HepG2 (cell line): Measurements from ENCODE around the gene DCTN4. TPM values are rescaled to one million over a fixed set of nuclear protein-coding genes. Genes with fewer than 3 reads are reported as not detected.

ENCODE experiments used
- ATAC-seq: fragments of 200-7000 bp; cut with Tn5 transposase; 3 replicates; pipeline ENCODE4 v1.9.1; 2020; ENCODE audit warnings: mild to moderate bottlenecking, moderate library complexity
- BruUV-seq: library from RNA; stranded (reverse); fragments of 400-500 nt; replicated peaks from 2 replicates; lab custom pipeline; 2021; lab: Mats Ljungman, UMichigan
- CTCF ChIA-PET: fragments of 300-600 bp; formaldehyde crosslinking; extraction: SDS; loops from one replicate; lab custom pipeline; 2021; ENCODE audit warnings: low total read pairs, inconsistent platforms, low intra/inter-chr PET ratio; lab: Yijun Ruan, JAX
- POLR2A ChIA-PET: fragments of 350-600 bp; sonication (Branson Sonifier 250); formaldehyde crosslinking; loops from one replicate; lab custom pipeline; 2020; ENCODE audit warnings: antibody characterized with exemption, inconsistent platforms; lab: Yijun Ruan, JAX
- DNase-seq: peaks from one replicate; pipeline ENCODE4 v3.0.0-alpha.2; 2015; ENCODE audit warnings: low spot score
- FAIRE-seq: peaks from 3 replicates; lab custom pipeline; 2011; peaks lifted over from hg19 to GRCh38; lab: Jason Lieb, UNC
- H2AFZ ChIP-seq: one replicate; pipeline ENCODE4 v1.6.1; 2011; ENCODE audit warnings: low read length, inconsistent platforms
- H3K27ac ChIP-seq: fragments of 300-600 bp; 3 replicates; pipeline ENCODE4 v1.8.0; 2011; ENCODE audit warnings: mixed run types, mild to moderate bottlenecking, mixed read lengths, low read length, inconsistent platforms; ENCODE audit not compliant: insufficient read depth; ENCODE audit errors: extremely low read length
- H3K27me3 ChIP-seq, 2 experiments: fragments of 200-600 bp in 1 of 2; 2 replicates in 1 of 2; 3 replicates in 1 of 2; pipeline versions ENCODE4 v1.6.0 to v1.8.0; 2011; ENCODE audit warnings: low read length in 2 of 2, mild to moderate bottlenecking in 2 of 2, moderate library complexity in 2 of 2, inconsistent platforms in 1 of 2; ENCODE audit not compliant: insufficient read depth in 2 of 2, control insufficient read depth in 1 of 2
- H3K36me3 ChIP-seq, 2 experiments: fragments of 200-600 bp in 1 of 2; replicated peaks in 1 of 2; 2 replicates in 1 of 2; 3 replicates in 1 of 2; pipeline versions ENCODE4 v1.5.1 to v1.8.0; 2011; ENCODE audit warnings: low read length in 2 of 2, inconsistent platforms in 1 of 2; ENCODE audit not compliant: insufficient read depth in 2 of 2, control insufficient read depth in 1 of 2
- H3K4me1 ChIP-seq: 2 replicates; pipeline ENCODE4 v1.5.1; 2012; ENCODE audit warnings: low read length, inconsistent platforms; ENCODE audit not compliant: insufficient read depth
- H3K4me2 ChIP-seq: 2 replicates; pipeline ENCODE4 v1.6.0; 2011; ENCODE audit warnings: low read depth, low read length, inconsistent platforms
- H3K4me3 ChIP-seq, 3 experiments: fragments of 200-600 bp in 1 of 3; sonication (generic), shearing (Covaris generic) in 1 of 3; replicated peaks in 1 of 3; 2 replicates each; pipeline ENCODE4 v1.5.1; 2011 to 2016; ENCODE audit warnings: low read length in 3 of 3, inconsistent platforms in 2 of 3, low read depth in 2 of 3, mild to moderate bottlenecking in 2 of 3, control low read depth in 1 of 3, mixed read lengths in 1 of 3; ENCODE audit not compliant: insufficient read depth in 1 of 3
- H3K79me2 ChIP-seq: one replicate; pipeline ENCODE4 v1.6.1; 2011; ENCODE audit warnings: low read length, inconsistent platforms; ENCODE audit not compliant: insufficient read depth
- H3K9ac ChIP-seq: 2 replicates; pipeline ENCODE4 v1.6.0; 2011; ENCODE audit warnings: mild to moderate bottlenecking, low read depth, low read length, inconsistent platforms; ENCODE audit not compliant: insufficient read depth
- H3K9me3 ChIP-seq: 2 replicates; pipeline ENCODE4 v1.5.1; 2012; ENCODE audit warnings: mild to moderate bottlenecking, low read length
- H4K20me1 ChIP-seq: 2 replicates; pipeline ENCODE4 v1.6.0; 2011; ENCODE audit warnings: inconsistent platforms, mild to moderate bottlenecking, low read length, moderate library complexity; ENCODE audit not compliant: insufficient read depth
- CREB1 ChIP-seq, 2 experiments: fragments of 450-650 bp in 1 of 2; IDR thresholded peaks; 2 replicates each; pipeline ENCODE4 v1.6.1; 2016 to 2017; ENCODE audit warnings: control low read depth in 1 of 2, mild to moderate bottlenecking in 1 of 2, missing compliant biosample characterization in 1 of 2, missing genetic modification characterization in 1 of 2
- ETV5 ChIP-seq: IDR thresholded peaks from 2 replicates; pipeline ENCODE4 v1.6.1; 2018; ENCODE audit warnings: missing biosample characterization, missing genetic modification reagents, inconsistent platforms, borderline replicate concordance
- GABPB1 ChIP-seq: IDR thresholded peaks from 2 replicates; pipeline ENCODE4 v1.6.1; 2016; ENCODE audit warnings: mild to moderate bottlenecking, missing genetic modification reagents, moderate library complexity, missing compliant biosample characterization
- MYNN ChIP-seq: sonication (generic); formaldehyde crosslinking; IDR thresholded peaks from 2 replicates; pipeline ENCODE4 v1.4.0; 2020; ENCODE audit warnings: mild to moderate bottlenecking, low read depth, missing genetic modification reagents
- NFE2 ChIP-seq: sonication (generic); formaldehyde crosslinking; IDR thresholded peaks from 2 replicates; pipeline ENCODE4 v1.4.0; 2020; ENCODE audit warnings: missing genetic modification reagents
- PLRG1 ChIP-seq: fragments of 450-650 bp; conservative IDR thresholded peaks from 2 replicates; pipeline ENCODE4 v1.6.1; 2016
- ZKSCAN5 ChIP-seq: sonication (generic); formaldehyde crosslinking; IDR thresholded peaks from 2 replicates; pipeline ENCODE4 v1.5.1; 2020; ENCODE audit warnings: mild to moderate bottlenecking, missing genetic modification reagents
- ZKSCAN8 ChIP-seq: IDR thresholded peaks from 2 replicates; pipeline ENCODE4 v1.6.1; 2016; ENCODE audit warnings: borderline replicate concordance, missing genetic modification reagents, missing compliant biosample characterization
- ZNF160 ChIP-seq: sonication (generic); formaldehyde crosslinking; IDR thresholded peaks from 2 replicates; pipeline ENCODE4 v1.8.0; 2022; ENCODE audit warnings: mild to moderate bottlenecking, inconsistent platforms, missing genetic modification reagents
- ZNF260 ChIP-seq: sonication (generic); formaldehyde crosslinking; IDR thresholded peaks from 2 replicates; pipeline ENCODE4 v1.4.0; 2020; ENCODE audit warnings: missing genetic modification reagents, low read depth, mild to moderate bottlenecking, borderline replicate concordance
- ZSCAN29 ChIP-seq: sonication (generic); formaldehyde crosslinking; conservative IDR thresholded peaks from 2 replicates; pipeline ENCODE4 v1.4.0; 2020; ENCODE audit warnings: mild to moderate bottlenecking, missing genetic modification reagents
- WGBS: methylation state at CpG from one replicate; pipeline ENCODE4 v1.1.6; 2017; ENCODE audit warnings: low lambda C conversion rate; 5-methylcytosine and 5-hydroxymethylcytosine counted together
- in situ Hi-C: cut with HindIII; loops from 2 replicates; pipeline ENCODE4 v1.10.0; 2017; ENCODE audit warnings: low pct_unique_long_range_greater_than_20kb; ENCODE audit not compliant: extremely low pct_ligation_motif_present
- intact Hi-C: fragments of 100-400 bp; cut with micrococcal nuclease; formaldehyde crosslinking; loops from one replicate; pipeline ENCODE4 v1.10.0; 2022; ENCODE audit not compliant: unreplicated experiment
- polyA plus RNA-seq, 8 experiments: library from polyadenylated mRNA; depleted of rRNA in 3 of 8; stranded (reverse) in 7 of 8; unstranded in 1 of 8; fragments of >200 nt; fragmentation: Illumina TruSeq in 4 of 8; extraction: Trizol in 4 of 8; gene quantifications; 2 replicates each; pipeline versions ENCODE4 v1.2.1 to v1.2.3, GENCODE V29; 2011 to 2016; ENCODE audit warnings: low read depth in 4 of 8, missing spikeins in 1 of 8, mixed read lengths in 1 of 8; ENCODE audit not compliant: insufficient read depth in 1 of 8
- total RNA-seq, 5 experiments: library from RNA; depleted of rRNA; stranded (reverse); fragments of >200 nt; fragmentation: Illumina TruSeq; extraction: Trizol; gene quantifications; 2 replicates each; pipeline ENCODE4 v1.2.3, GENCODE V29; 2016; ENCODE audit warnings: low read depth in 1 of 5
- TF ChIP-seq, protein P1 (sequence below): sonication (generic); formaldehyde crosslinking; IDR thresholded peaks from 2 replicates; pipeline ENCODE4 v1.5.1; 2020; ENCODE audit warnings: missing genetic modification reagents, mild to moderate bottlenecking, borderline replicate concordance
- TF ChIP-seq, protein P2 (sequence below): sonication (generic); formaldehyde crosslinking; IDR thresholded peaks from 2 replicates; pipeline ENCODE4 v1.8.0; 2022; ENCODE audit warnings: mild to moderate bottlenecking, missing genetic modification reagents
- TF ChIP-seq, protein P3 (sequence below): sonication (generic); formaldehyde crosslinking; conservative IDR thresholded peaks from 2 replicates; pipeline ENCODE4 v1.4.0; 2020; ENCODE audit warnings: missing genetic modification reagents
- TF ChIP-seq, protein P4 (sequence below): sonication (generic); formaldehyde crosslinking; IDR thresholded peaks from 2 replicates; pipeline ENCODE4 v1.8.1; 2023; ENCODE audit warnings: missing genetic modification reagents, inconsistent platforms, borderline replicate concordance
- TF ChIP-seq, protein P5 (sequence below): sonication (generic); formaldehyde crosslinking; IDR thresholded peaks from 2 replicates; pipeline ENCODE4 v1.8.0; 2022; ENCODE audit warnings: low read depth, missing genetic modification reagents
- TF ChIP-seq, protein P6 (sequence below): sonication (generic); formaldehyde crosslinking; IDR thresholded peaks from 2 replicates; pipeline ENCODE4 v1.4.0; 2020; ENCODE audit warnings: missing genetic modification reagents

Gene DCTN4
- total and polyA plus RNA-seq, 2 of the 13 experiments (the other 11 are each of a cell fraction or from before 2014, with no cell fraction given): 24.1 to 26.9 TPM

DNA sequence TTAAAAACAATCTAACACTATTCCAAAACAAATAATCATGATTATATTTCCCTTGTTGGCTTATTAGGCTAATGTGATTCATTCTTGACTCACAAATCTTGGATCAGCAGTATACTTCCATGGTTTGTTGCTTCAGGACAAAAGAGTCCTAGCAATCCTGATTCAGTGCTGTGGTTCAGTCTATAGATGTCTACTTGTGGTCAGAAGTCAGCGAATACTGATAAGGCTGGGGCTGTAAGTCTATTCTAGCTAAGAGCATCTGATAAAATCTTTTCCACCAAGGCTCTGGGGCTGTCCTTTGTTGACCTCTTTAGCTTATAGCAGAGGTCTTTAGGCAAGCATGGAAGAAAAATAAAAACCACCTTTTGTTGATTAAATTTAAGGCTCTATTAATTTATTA lies 15.3 kb upstream of the DCTN4 start:
- no peaks in the 10 kb centered on the region for H3K36me3 ChIP-seq
- peaks cover 15% of the 10 kb centered on the region for H3K4me1 ChIP-seq
- no peaks in the 10 kb centered on the region for H3K9me3 ChIP-seq
- H3K27me3 ChIP-seq: no peaks in the 10 kb centered on the region; a peak in 1 of 5 replicates
- WGBS: 0% methylated on average over 1 of the region's 1 CpG
- ATAC-seq: no peak
- intact Hi-C loops: no loop called here
- no peak for FAIRE-seq
- H3K4me2 ChIP-seq: no peak overlapping the region
- no peak overlapping the region for H2AFZ ChIP-seq
- peaks cover 9% of the 10 kb centered on the region for H3K79me2 ChIP-seq
- in situ Hi-C loops: no loop called here
- H3K27ac ChIP-seq: no peak overlapping the region
- POLR2A ChIA-PET: no interaction called here
- no peaks in the 10 kb centered on the region for H4K20me1 ChIP-seq
- no peak overlapping the region for H3K9ac ChIP-seq
- no peak overlapping the region for H3K4me3 ChIP-seq
- no TSS peak for BruUV-seq
- DNase-seq: no peak
- CTCF ChIA-PET: no interaction called here
- TF ChIP-seq, protein P1, sequence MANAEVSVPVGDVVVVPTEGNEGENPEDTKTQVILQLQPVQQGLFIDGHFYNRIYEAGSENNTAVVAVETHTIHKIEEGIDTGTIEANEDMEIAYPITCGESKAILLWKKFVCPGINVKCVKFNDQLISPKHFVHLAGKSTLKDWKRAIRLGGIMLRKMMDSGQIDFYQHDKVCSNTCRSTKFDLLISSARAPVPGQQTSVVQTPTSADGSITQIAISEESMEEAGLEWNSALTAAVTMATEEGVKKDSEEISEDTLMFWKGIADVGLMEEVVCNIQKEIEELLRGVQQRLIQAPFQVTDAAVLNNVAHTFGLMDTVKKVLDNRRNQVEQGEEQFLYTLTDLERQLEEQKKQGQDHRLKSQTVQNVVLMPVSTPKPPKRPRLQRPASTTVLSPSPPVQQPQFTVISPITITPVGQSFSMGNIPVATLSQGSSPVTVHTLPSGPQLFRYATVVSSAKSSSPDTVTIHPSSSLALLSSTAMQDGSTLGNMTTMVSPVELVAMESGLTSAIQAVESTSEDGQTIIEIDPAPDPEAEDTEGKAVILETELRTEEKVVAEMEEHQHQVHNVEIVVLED (CRISPR knock-in tag): no peak
- TF ChIP-seq MYNN (no peak), ZKSCAN5 (CRISPR knock-in tag) (no peak), ETV5 (CRISPR knock-in tag) (no peak), PLRG1 (no peak), ZNF260 (CRISPR knock-in tag) (no peak), ZSCAN29 (CRISPR knock-in tag) (no peak), ZKSCAN8 (no peak), ZNF160 (CRISPR knock-in tag) (no peak), CREB1 (IDR thresholded peaks at IDR 0.05) (no peak), CREB1 (CRISPR knock-in tag; IDR thresholded peaks at IDR 0.05) (no peak), NFE2 (no peak), GABPB1 (CRISPR knock-in tag) (no peak)
- TF ChIP-seq, protein P2, sequence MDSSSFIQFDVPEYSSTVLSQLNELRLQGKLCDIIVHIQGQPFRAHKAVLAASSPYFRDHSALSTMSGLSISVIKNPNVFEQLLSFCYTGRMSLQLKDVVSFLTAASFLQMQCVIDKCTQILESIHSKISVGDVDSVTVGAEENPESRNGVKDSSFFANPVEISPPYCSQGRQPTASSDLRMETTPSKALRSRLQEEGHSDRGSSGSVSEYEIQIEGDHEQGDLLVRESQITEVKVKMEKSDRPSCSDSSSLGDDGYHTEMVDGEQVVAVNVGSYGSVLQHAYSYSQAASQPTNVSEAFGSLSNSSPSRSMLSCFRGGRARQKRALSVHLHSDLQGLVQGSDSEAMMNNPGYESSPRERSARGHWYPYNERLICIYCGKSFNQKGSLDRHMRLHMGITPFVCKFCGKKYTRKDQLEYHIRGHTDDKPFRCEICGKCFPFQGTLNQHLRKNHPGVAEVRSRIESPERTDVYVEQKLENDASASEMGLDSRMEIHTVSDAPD (CRISPR knock-in tag): no peak
- TF ChIP-seq, protein P3, sequence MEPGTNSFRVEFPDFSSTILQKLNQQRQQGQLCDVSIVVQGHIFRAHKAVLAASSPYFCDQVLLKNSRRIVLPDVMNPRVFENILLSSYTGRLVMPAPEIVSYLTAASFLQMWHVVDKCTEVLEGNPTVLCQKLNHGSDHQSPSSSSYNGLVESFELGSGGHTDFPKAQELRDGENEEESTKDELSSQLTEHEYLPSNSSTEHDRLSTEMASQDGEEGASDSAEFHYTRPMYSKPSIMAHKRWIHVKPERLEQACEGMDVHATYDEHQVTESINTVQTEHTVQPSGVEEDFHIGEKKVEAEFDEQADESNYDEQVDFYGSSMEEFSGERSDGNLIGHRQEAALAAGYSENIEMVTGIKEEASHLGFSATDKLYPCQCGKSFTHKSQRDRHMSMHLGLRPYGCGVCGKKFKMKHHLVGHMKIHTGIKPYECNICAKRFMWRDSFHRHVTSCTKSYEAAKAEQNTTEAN (CRISPR knock-in tag): no peak
- TF ChIP-seq, protein P4, sequence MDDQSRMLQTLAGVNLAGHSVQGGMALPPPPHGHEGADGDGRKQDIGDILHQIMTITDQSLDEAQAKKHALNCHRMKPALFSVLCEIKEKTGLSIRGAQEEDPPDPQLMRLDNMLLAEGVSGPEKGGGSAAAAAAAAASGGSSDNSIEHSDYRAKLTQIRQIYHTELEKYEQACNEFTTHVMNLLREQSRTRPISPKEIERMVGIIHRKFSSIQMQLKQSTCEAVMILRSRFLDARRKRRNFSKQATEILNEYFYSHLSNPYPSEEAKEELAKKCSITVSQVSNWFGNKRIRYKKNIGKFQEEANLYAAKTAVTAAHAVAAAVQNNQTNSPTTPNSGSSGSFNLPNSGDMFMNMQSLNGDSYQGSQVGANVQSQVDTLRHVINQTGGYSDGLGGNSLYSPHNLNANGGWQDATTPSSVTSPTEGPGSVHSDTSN (CRISPR knock-in tag): no peak
- TF ChIP-seq, protein P5, sequence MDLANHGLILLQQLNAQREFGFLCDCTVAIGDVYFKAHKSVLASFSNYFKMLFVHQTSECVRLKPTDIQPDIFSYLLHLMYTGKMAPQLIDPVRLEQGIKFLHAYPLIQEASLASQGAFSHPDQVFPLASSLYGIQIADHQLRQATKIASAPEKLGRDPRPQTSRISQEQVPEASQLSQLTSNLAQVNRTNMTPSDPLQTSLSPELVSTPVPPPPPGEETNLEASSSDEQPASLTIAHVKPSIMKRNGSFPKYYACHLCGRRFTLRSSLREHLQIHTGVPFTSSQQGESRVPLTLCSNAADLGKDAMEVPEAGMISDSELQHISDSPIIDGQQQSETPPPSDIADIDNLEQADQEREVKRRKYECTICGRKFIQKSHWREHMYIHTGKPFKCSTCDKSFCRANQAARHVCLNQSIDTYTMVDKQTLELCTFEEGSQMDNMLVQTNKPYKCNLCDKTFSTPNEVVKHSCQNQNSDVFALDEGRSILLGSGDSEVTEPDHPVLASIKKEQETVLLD (CRISPR knock-in tag): no peak
- TF ChIP-seq, protein P6, sequence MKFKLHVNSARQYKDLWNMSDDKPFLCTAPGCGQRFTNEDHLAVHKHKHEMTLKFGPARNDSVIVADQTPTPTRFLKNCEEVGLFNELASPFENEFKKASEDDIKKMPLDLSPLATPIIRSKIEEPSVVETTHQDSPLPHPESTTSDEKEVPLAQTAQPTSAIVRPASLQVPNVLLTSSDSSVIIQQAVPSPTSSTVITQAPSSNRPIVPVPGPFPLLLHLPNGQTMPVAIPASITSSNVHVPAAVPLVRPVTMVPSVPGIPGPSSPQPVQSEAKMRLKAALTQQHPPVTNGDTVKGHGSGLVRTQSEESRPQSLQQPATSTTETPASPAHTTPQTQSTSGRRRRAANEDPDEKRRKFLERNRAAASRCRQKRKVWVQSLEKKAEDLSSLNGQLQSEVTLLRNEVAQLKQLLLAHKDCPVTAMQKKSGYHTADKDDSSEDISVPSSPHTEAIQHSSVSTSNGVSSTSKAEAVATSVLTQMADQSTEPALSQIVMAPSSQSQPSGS (CRISPR knock-in tag): no peak
